Lower leg skin (tissue), 4 donors: ENCODE results near the gene RBM33. TPM values are rescaled to one million over a fixed set of nuclear protein-coding genes. Genes with fewer than 3 reads are reported as not detected.

Experiments used
- DNase-seq, 2 donors: peaks; one replicate each; pipeline ENCODE4 v3.0.0-alpha.2; 2019; ENCODE audit warnings: low spot score in 2 of 2
- H3K4me3 ChIP-seq: fragments of 200-600 bp; sonication (generic); 2 replicates; pipeline ENCODE4 v1.5.1; 2017; ENCODE audit warnings: mild to moderate bottlenecking, low read depth; ENCODE audit not compliant: poor library complexity, severe bottlenecking
- POLR2A ChIP-seq, 2 donors: fragments of 450-650 bp; IDR thresholded peaks; one replicate each; pipeline ENCODE4 v1.6.1; 2016 to 2017; ENCODE audit warnings: antibody characterized with exemption in 2 of 2, mild to moderate bottlenecking in 1 of 2, moderate library complexity in 1 of 2
- WGBS, 2 donors: methylation state at CpG; one replicate each; pipeline ENCODE4 v1.1.5; 2018; 5-methylcytosine and 5-hydroxymethylcytosine counted together
- intact Hi-C: fragments of 100-400 bp; cut with DNase I; formaldehyde crosslinking; loops from one replicate; pipeline ENCODE4 v1.15.0; 2023; ENCODE audit warnings: low total_unique reads
- total RNA-seq, 4 donors: library from RNA; depleted of rRNA; stranded (reverse); fragments of >200 nt; gene quantifications; one replicate each; pipeline ENCODE4 v1.1.0, GENCODE V29; 2016
- TF ChIP-seq, protein P1 (sequence below), 3 donors: fragments of 450-650 bp; IDR thresholded peaks; one replicate each; pipeline ENCODE4 v1.5.1; 2016; ENCODE audit warnings: antibody characterized with exemption in 3 of 3, mild to moderate bottlenecking in 3 of 3, moderate library complexity in 2 of 3

RBM33 gene, protein sequence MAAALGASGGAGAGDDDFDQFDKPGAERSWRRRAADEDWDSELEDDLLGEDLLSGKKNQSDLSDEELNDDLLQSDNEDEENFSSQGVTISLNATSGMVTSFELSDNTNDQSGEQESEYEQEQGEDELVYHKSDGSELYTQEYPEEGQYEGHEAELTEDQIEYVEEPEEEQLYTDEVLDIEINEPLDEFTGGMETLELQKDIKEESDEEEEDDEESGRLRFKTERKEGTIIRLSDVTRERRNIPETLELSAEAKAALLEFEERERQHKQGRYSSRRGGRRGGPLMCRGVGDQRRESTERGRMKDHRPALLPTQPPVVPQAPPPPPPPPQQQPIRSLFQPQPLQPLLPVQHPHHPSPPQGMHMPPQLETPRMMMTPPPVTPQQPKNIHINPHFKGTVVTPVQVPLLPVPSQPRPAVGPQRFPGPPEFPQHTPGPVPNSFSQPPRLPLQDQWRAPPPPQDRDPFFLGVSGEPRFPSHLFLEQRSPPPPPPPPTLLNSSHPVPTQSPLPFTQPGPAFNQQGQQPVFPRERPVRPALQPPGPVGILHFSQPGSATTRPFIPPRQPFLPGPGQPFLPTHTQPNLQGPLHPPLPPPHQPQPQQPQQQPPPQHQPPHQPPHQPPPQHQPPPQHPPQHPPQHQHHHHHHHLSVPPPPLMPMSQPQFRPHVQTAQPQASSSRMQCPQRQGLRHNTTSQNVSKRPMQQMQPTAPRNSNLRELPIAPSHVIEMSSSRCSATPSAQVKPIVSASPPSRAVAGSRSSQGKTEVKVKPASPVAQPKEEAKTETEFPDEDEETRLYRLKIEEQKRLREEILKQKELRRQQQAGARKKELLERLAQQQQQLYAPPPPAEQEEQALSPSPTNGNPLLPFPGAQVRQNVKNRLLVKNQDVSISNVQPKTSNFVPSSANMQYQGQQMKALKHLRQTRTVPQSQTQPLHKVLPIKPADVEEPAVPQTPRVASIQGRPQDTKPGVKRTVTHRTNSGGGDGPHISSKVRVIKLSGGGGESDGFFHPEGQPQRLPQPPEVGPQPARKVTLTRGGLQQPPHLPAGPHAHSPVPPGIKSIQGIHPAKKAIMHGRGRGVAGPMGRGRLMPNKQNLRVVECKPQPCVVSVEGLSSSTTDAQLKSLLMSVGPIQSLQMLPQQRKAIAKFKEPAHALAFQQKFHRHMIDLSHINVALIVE
- 10 to 100 TPM; 35.8 to 83.9 (median 56.7) TPM for total RNA-seq

DNA sequence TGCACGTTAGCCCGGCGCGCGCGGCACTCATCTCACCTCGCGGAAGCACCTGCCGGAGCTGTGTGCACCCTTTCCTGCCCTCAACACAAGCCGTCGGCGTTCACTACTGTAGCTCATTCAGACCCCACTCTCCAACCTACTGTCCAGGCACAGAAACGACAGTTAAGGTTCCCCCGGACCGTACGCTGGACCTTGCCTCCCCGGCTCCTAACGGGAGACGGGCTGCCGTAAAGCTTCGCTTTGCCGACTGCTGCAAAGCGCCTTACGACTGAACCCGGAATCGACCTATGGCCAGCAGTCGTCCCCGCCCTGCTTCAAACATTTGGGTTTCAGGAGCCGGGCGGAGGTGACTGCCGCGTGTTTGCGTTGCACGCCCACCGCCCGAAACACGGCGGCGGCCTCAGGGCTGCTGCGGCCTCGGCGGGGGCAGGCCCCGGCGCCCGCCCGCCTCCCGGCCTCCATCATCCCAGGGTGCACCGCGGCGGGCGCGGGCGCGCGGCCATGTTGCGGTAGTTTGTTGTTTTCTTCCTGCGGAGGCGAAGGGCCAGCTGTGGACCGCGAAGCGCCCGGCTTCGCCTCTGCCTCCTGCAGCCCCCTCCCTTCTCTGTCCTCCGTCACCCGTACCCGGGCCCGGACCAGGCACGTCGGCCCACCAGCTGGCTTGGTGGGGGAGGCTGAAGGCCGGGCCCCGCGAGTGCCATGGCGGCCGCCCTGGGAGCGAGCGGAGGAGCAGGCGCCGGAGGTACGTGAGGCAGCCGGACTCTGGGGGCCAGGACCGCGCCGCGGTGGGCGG, at the start of gene RBM33:
RBM33 (plus strand) TSS at position 484 of the 793 bp plus-strand sequence; CDS start at position 700, 216 bp downstream.
- intact Hi-C loops, result no loop called here
- TF ChIP-seq, protein P1, sequence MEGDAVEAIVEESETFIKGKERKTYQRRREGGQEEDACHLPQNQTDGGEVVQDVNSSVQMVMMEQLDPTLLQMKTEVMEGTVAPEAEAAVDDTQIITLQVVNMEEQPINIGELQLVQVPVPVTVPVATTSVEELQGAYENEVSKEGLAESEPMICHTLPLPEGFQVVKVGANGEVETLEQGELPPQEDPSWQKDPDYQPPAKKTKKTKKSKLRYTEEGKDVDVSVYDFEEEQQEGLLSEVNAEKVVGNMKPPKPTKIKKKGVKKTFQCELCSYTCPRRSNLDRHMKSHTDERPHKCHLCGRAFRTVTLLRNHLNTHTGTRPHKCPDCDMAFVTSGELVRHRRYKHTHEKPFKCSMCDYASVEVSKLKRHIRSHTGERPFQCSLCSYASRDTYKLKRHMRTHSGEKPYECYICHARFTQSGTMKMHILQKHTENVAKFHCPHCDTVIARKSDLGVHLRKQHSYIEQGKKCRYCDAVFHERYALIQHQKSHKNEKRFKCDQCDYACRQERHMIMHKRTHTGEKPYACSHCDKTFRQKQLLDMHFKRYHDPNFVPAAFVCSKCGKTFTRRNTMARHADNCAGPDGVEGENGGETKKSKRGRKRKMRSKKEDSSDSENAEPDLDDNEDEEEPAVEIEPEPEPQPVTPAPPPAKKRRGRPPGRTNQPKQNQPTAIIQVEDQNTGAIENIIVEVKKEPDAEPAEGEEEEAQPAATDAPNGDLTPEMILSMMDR (IDR thresholded peaks at IDR 0.05), result no peak
- no peak for TF ChIP-seq POLR2A (IDR thresholded peaks at IDR 0.05)
- WGBS, 2 donors, result 0% methylated on average over 51 to 53 of the region's 85 CpGs
- DNase-seq, result peak; percentile 68 to 95
- peak within 1 kb of the TSS; percentile 96 for H3K4me3 ChIP-seq

DNA sequence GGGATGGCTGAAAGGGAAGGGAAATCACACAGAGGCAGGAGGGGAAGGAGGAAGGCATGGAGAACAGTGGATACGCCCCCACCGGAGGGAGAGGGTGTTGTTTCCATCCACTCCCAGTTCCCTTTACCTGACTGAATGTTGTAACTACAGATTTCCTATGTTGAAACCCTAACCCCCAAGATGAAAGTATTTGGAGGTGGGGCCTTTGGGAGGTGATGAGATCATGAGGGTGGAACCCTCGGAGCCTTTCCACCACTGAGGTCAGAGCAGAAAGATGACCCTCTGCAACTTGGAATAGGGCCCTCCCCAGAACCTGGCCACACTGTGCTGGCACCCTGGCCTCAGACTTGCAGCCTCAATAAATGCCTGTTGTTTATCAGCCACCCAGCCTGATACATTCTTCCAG, 49.5 kb upstream of the RBM33 start:
- WGBS, 2 donors, result 27 to 46% methylated on average over 3 of the region's 3 CpGs
- no peak overlapping the region for H3K4me3 ChIP-seq
- intact Hi-C loops, result loop anchor here (5.0 kb wide), 1 partner anchor 172 kb away; no protein-coding TSS in a partner anchor
- no peak for TF ChIP-seq POLR2A (IDR thresholded peaks at IDR 0.05)
- TF ChIP-seq, protein P1 (IDR thresholded peaks at IDR 0.05), result no peak
- peak in 1 of 2 donors; percentile 77 for DNase-seq

DNA sequence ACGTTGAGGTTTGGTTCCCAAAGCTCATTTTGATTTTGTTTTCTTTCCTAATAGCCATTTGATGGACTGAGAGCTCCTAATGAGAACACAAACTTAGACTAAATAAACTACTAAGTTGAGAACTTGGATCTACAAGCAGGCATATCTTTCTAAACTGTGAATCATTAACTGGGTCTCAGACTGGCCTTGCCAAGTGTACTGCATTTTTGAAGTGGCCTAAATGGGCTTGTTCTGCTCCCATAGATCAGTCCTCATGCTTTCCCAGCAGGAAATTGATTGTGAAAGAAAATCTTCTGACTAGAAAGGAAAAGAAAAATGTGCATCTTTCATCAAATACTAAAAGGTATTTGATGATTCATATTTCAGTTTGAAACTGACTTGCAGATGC, 46.7 kb upstream of the RBM33 start:
- WGBS, 2 donors, result 77 to 89% methylated on average over 1 of the region's 1 CpG
- no peak for DNase-seq
- intact Hi-C loops, result loop anchor here (2.0 to 5.0 kb wide), 2 partner anchors 49 to 170 kb away; no protein-coding TSS in a partner anchor

DNA sequence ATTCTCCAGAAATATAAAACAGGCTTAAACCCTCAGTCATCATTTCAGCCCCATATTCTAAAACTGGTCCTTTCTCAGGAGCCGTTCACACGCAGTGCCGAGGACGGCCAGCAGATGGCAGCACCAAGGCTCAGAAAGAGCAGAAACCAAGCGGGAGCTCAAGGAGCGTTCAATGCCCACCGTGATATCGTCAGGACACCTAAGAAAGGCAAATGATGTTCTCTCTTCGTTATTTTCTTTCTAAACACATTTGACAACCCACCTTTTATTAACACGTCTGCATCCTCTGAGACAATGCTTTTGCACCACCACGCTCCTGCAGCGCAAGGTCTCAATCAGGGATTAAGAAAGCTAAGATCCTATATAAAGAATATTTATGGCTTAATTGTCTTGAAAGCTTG, 45.7 kb upstream of the RBM33 start:
- WGBS, 2 donors, result 10 to 12% methylated on average over 12 of the region's 12 CpGs
- DNase-seq, result peak; percentile 66 to 93
- intact Hi-C loops, result loop anchor here (5.0 kb wide), 1 partner anchor 168 kb away; no protein-coding TSS in a partner anchor
- no peak for TF ChIP-seq POLR2A (IDR thresholded peaks at IDR 0.05)
- TF ChIP-seq, protein P1 (IDR thresholded peaks at IDR 0.05), result peak in 1 of 3 donors; percentile 85
- H3K4me3 ChIP-seq, result no peak overlapping the region

More for the DNA sequence above, 46.7 kb upstream of the RBM33 start:
- H3K4me3 ChIP-seq, result no peak overlapping the region
- TF ChIP-seq, protein P1 (IDR thresholded peaks at IDR 0.05), result no peak
- no peak for TF ChIP-seq POLR2A (IDR thresholded peaks at IDR 0.05)

DNA sequence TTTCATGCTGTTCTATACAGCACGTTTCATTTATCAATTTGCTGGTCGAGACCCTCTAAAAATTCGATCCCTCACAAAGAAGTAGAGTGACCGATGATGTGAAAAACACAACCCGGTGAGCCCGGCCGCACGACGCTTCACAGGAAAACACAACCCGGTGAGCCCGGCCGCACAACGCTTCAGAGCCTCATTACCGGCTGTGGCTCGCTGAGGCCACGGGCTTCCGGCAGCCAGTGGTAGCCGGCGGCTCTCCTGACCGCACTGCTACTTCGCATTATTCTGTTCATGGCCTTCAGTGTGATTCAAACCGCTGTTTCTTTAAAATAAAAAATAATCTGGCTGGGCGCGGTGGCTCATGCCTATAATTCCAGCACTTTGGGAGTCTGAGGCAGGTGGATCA, 42.3 kb upstream of the RBM33 start:
- intact Hi-C loops, result no loop called here
- DNase-seq, result peak in 1 of 2 donors; percentile 20
- no peak overlapping the region for H3K4me3 ChIP-seq
- WGBS, 2 donors, result 92 to 94% methylated on average over 24 of the region's 24 CpGs
- TF ChIP-seq POLR2A (IDR thresholded peaks at IDR 0.05), result no peak
- TF ChIP-seq, protein P1 (IDR thresholded peaks at IDR 0.05), result no peak
